Activated naive CD4-positive, alpha-beta T cell treated with anti-CD3 and anti-CD28 coated beads, Interleukin-2, amount 50 U/mL, for 72 hours (primary cell): ENCODE results near the gene SLCO3A1. TPM values are rescaled to one million over a fixed set of nuclear protein-coding genes. Genes with fewer than 3 reads are reported as not detected.

Experiments used
- ATAC-seq, 2 donors: fragments of 150-1000 bp; cut with Tn5 transposase; 2 replicates each; pipeline ENCODE4 v1.10.0; 2021; ENCODE audit warnings: mild to moderate bottlenecking in 2 of 2, moderate library complexity in 2 of 2
- DNase-seq, 2 donors: peaks; one replicate each; pipeline ENCODE4 v3.0.0; 2021 to 2022; ENCODE audit warnings: low spot score in 2 of 2
- H3K27ac Mint-ChIP-seq, 2 donors: one replicate each; pipeline ENCODE4 v1.8.0; 2022; ENCODE audit warnings: mild to moderate bottlenecking in 2 of 2, mixed read lengths in 2 of 2
- H3K36me3 Mint-ChIP-seq, 2 donors: one replicate each; pipeline ENCODE4 v1.8.0; 2022; ENCODE audit warnings: mixed read lengths in 2 of 2
- H3K9me3 Mint-ChIP-seq, 2 donors: one replicate each; pipeline ENCODE4 v1.8.0; 2022; ENCODE audit warnings: mixed read lengths in 2 of 2
- total RNA-seq, 2 donors: library from RNA; stranded (reverse); gene quantifications; one replicate each; pipeline ENCODE4 v1.2.3, GENCODE V29; 2022

SLCO3A1 gene
- 1 to 10 TPM; 3.2 to 3.9 TPM for total RNA-seq

GRCh38 chr15:91853511-91853947 is at the start of gene SLCO3A1:
Gene SLCO3A1 (plus strand): TSS chr15:91853708.
- peaks cover 0 to 4% of the 10 kb centered on the region in 2 donors for H3K36me3 Mint-ChIP-seq
- H3K27ac Mint-ChIP-seq, result peak within 1 kb of the TSS in 1 of 2 donors; percentile 87
- peak; percentile 51 to 69 for DNase-seq

DNA sequence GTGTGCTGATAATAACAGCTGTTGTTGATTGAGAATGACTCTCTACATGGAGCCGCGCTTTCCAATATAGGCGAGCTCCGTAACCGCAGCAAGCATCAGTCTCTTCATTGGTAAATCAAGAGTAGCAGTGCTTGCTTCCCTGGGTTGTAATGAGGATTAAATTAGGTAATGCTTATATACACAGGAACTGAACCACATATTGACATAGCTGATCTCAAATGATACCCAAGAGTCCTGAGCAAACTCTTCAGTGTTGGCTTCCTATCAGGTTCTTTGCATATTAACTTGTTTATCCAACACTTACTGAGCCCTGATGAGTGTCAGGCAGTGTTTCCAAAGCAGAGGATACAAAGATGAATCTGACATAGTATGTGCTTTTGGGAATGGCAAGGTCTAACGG is 46.4 kb upstream of the SLCO3A1 start:
- no peaks in the 10 kb centered on the region for H3K36me3 Mint-ChIP-seq

More at GRCh38 chr15:91853511-91853947, at the start of gene SLCO3A1:
- no peaks in the 10 kb centered on the region for H3K9me3 Mint-ChIP-seq
- ATAC-seq, result peak; percentile 50 to 51

GRCh38 chr15:91813924-91814323 is 39.6 kb upstream of the SLCO3A1 start:
- H3K36me3 Mint-ChIP-seq, result peaks cover 8 to 11% of the 10 kb centered on the region in 2 donors
- ATAC-seq (peak; percentile 40 to 69), DNase-seq (no peak)
- H3K9me3 Mint-ChIP-seq, result peaks cover 14 to 21% of the 10 kb centered on the region in 2 donors
- no peak overlapping the region for H3K27ac Mint-ChIP-seq

More for the DNA sequence above, 46.4 kb upstream of the SLCO3A1 start:
- Mint-ChIP-seq H3K27ac (no peak overlapping the region), H3K9me3 (no peaks in the 10 kb centered on the region)
- DNase-seq (no peak), ATAC-seq (no peak)

- peaks cover 14 to 28% of the 10 kb centered on the region in 2 donors for H3K9me3 Mint-ChIP-seq
- no peak for DNase-seq
- peaks cover 8 to 11% of the 10 kb centered on the region in 2 donors for H3K36me3 Mint-ChIP-seq
- no peak for ATAC-seq
- H3K27ac Mint-ChIP-seq, result no peak overlapping the region
Measured at GRCh38 chr15:91816942-91817341, 36.6 kb upstream of the SLCO3A1 start.

DNA sequence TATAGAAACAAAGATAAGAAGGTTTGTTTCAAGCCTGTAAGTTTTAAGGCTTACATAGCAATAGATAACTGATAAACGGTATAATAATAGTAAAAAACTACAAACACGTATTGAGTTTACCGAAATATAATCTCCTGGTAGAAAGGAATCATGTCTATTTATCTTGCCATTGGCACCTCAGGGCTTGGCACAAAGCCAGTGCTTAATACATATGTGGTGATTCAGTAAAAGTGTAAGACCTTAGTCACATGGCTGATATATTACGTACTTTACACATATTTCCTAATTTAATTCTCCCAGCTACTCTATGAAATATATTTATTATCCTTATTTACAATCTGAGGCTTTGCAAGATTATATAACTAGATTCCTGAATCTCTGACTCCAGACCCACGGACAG is 32.0 kb upstream of the SLCO3A1 start:
- no peaks in the 10 kb centered on the region for H3K36me3 Mint-ChIP-seq
- no peak for ATAC-seq
- H3K9me3 Mint-ChIP-seq, result peaks cover 0 to 7% of the 10 kb centered on the region in 2 donors
- DNase-seq, result no peak
- H3K27ac Mint-ChIP-seq, result no peak overlapping the region

DNA sequence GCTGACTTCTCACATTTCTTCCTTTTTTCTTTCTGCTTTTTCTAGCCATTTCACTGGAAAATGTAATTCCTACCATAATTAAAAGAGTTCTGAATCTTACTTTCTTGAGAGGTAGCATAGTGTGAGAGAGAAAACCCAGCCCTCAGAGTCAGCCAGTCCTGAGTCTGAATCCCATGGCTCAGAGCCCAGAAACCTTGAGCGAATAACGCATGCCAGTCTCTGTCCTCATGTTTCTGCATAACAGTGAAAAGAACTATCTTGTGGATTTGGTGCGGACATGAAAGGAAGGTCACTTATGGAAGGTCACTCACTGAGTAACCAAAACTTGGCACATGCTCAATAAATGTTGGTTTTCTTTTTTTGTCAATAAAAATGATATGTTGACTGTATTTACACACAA is 29.3 kb upstream of the SLCO3A1 start:
- no peaks in the 10 kb centered on the region for H3K36me3 Mint-ChIP-seq
- DNase-seq, result no peak
- no peak overlapping the region for H3K27ac Mint-ChIP-seq
- H3K9me3 Mint-ChIP-seq, result peaks cover 0 to 7% of the 10 kb centered on the region in 2 donors
- ATAC-seq, result no peak

- no peaks in the 10 kb centered on the region for H3K9me3 Mint-ChIP-seq
- ATAC-seq, result no peak
- H3K27ac Mint-ChIP-seq, result no peak overlapping the region
Measured at GRCh38 chr15:91826443-91826842, 27.1 kb upstream of the SLCO3A1 start.

GRCh38 chr15:91833056-91833455 is 20.5 kb upstream of the SLCO3A1 start:
- H3K36me3 Mint-ChIP-seq, result no peaks in the 10 kb centered on the region
- H3K9me3 Mint-ChIP-seq, result no peaks in the 10 kb centered on the region
- no peak for ATAC-seq
- DNase-seq, result no peak
- peak overlapping the region in 1 of 2 donors; percentile 29 for H3K27ac Mint-ChIP-seq

More at GRCh38 chr15:91826443-91826842, 27.1 kb upstream of the SLCO3A1 start:
- no peaks in the 10 kb centered on the region for H3K36me3 Mint-ChIP-seq
- no peak for DNase-seq

DNA sequence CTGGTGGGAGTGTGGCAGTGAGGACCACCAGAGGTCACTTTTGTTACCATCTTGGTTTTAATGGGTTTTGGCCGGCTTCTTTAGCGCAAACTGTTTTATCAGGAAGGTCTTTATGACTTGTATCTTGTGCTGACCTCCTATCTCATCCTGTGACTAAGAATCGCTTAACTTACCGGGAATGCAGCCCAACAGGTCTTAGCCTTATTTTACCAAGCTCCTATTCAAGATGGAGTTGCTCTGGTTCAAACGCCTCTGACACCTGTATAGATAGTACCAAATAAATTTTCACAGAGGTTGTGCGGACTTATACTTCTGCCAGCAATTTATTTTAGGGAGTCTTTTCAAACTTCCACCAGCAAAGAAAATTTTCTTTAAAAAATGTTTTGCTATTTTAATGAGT is 13.6 kb upstream of the SLCO3A1 start:
- Mint-ChIP-seq H3K27ac (no peak overlapping the region), H3K36me3 (no peaks in the 10 kb centered on the region), H3K9me3 (no peaks in the 10 kb centered on the region)
- ATAC-seq (no peak), DNase-seq (no peak)

DNA sequence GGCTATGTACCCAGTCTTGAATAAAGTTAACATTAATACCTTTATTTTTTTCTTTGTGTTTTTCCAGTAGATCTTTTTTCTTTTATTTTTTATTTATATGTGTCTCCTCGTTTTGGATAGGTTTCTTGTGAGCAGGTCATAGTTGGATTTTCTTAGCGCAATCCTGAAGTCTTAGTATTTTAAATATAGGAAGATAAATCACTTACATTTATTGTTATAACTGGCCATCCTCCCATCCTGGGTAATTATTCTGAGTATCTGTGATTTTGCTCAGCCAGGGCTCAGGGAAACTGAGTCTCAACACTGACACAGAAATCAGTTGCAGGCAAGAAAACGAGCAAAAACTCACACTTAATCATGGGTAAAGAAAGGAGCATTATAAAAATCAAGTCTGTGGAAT is 11.6 kb upstream of the SLCO3A1 start:
- Mint-ChIP-seq H3K36me3 (no peaks in the 10 kb centered on the region), H3K9me3 (no peaks in the 10 kb centered on the region), H3K27ac (no peak overlapping the region)
- DNase-seq, result no peak
- no peak for ATAC-seq

DNA sequence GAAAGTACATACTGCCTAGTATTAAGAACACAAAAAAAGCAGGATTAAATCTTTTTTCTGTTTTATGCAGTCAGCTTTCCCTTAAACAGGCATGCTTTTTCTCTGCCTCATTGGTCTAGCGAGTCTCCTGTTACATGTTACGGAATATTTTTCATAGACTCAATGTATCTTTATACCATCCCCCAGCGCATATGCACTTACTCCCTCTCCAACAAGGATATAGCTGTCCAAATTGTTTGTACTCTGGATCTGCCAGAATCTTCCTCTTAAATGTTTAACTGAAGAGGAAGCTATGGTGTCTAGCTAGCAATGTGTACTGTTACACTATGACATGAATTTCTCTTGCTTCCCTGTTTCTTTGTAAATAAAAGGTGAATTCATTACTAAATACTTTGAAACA is 9.2 kb upstream of the SLCO3A1 start:
- DNase-seq, result no peak
- H3K27ac Mint-ChIP-seq, result no peak overlapping the region
- H3K9me3 Mint-ChIP-seq, result no peaks in the 10 kb centered on the region
- no peak for ATAC-seq
- no peaks in the 10 kb centered on the region for H3K36me3 Mint-ChIP-seq

- Mint-ChIP-seq H3K27ac (no peak overlapping the region), H3K36me3 (peaks cover 0 to 3% of the 10 kb centered on the region in 2 donors), H3K9me3 (no peaks in the 10 kb centered on the region)
- ATAC-seq (no peak), DNase-seq (no peak)
Measured at GRCh38 chr15:91844928-91845327, 8.6 kb upstream of the SLCO3A1 start.

- H3K9me3 Mint-ChIP-seq, result no peaks in the 10 kb centered on the region
- DNase-seq (no peak), ATAC-seq (no peak)
- H3K36me3 Mint-ChIP-seq, result peaks cover 0 to 4% of the 10 kb centered on the region in 2 donors
- H3K27ac Mint-ChIP-seq, result no peak overlapping the region
Measured at GRCh38 chr15:91845720-91846119, 7.8 kb upstream of the SLCO3A1 start.

DNA sequence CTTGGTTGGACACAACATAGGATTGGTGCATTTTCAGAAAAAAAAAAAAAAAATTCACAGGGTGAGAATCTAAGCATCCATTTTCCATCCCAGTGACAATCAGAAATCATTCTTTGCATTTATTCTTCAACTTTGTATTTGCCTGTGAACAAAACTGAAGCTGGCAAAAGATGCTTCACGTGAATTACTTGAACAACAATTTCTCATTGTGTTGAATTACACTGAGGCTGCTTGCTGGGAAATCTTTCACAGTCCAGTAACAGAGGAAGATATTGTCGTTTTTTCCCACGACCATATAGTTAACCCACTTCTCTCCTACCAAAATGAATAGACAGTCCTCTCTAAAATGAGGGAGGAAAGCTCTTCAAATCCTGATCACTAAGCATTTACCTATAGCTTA is 4.3 kb upstream of the SLCO3A1 start:
- no peak overlapping the region for H3K27ac Mint-ChIP-seq
- peaks cover 0 to 4% of the 10 kb centered on the region in 2 donors for H3K36me3 Mint-ChIP-seq
- H3K9me3 Mint-ChIP-seq, result no peaks in the 10 kb centered on the region
- ATAC-seq, result no peak
- DNase-seq, result no peak

- peaks cover 0 to 4% of the 10 kb centered on the region in 2 donors for H3K36me3 Mint-ChIP-seq
- ATAC-seq (no peak), DNase-seq (no peak)
- no peaks in the 10 kb centered on the region for H3K9me3 Mint-ChIP-seq
- H3K27ac Mint-ChIP-seq, result no peak overlapping the region
Measured at GRCh38 chr15:91849749-91850161, 3.8 kb upstream of the SLCO3A1 start.

- Mint-ChIP-seq H3K27ac (peak overlapping the region in 1 of 2 donors; percentile 87), H3K9me3 (no peaks in the 10 kb centered on the region), H3K36me3 (peaks cover 0 to 4% of the 10 kb centered on the region in 2 donors)
- DNase-seq (peak; percentile 77 to 84), ATAC-seq (peak; percentile 76 to 81)
Measured at GRCh38 chr15:91852741-91853510, 582 bp upstream of the SLCO3A1 start.

DNA sequence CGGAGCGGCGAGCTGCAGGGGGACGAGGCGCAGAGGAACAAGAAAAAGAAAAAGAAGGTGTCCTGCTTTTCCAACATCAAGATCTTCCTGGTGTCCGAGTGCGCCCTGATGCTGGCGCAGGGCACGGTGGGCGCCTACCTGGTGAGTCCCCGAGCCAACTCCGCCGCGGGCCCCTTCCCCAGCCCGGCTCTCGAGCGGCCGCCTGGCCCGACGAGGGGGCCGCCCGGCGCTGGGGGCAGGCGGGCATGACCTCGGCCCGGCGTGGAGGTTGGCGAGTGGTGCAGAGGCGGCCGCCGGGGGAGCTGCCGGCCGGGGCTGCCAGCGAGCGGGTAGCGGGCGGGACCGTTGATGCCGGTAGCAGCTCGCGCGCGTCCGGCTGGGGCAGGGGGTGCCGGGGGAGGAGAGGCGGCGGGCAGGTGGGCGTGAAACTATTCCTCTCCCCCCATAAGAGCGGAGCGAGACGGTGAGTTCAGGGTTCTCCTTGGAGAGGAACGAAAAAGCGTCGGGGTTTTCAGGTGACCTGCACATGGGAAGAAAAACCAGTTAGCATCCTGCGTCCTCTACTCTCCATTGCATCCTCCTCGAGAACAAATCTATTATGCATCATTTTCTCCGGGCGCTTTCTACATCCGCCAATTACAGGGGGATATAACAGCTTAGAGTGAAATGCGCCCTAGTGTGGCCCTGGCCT is 585 bp downstream of the SLCO3A1 start:
- peak; percentile 6 to 25 for ATAC-seq
- H3K36me3 Mint-ChIP-seq, result peaks cover 0 to 4% of the 10 kb centered on the region in 2 donors
- DNase-seq, result peak in 1 of 2 donors; percentile 53
- H3K9me3 Mint-ChIP-seq, result no peaks in the 10 kb centered on the region
- peak overlapping the region in 1 of 2 donors; percentile 9 for H3K27ac Mint-ChIP-seq
